SK-N-MC (cell line): ENCODE results near the gene PLEKHG1.

ENCODE experiments used
- EZH2 ChIP-seq: fragments of 200-600 bp; sonication (generic); IDR thresholded peaks from one replicate; pipeline ENCODE4 v1.6.1; 2017; ENCODE audit warnings: antibody characterized with exemption
- FOXP2 ChIP-seq: optimal IDR thresholded peaks from 2 replicates; pipeline ENCODE3; 2011; ENCODE audit warnings: mild to moderate bottlenecking, moderate library complexity; ENCODE audit not compliant: insufficient read depth; ENCODE audit errors: extremely low read length, control extremely low read depth
- POLR2AphosphoS5 ChIP-seq: IDR thresholded peaks from 2 replicates; pipeline ENCODE4 v1.6.1; 2012; ENCODE audit warnings: mild to moderate bottlenecking, low read depth, low read length, borderline replicate concordance

GRCh38 chr6:150598401-150598800 is 1.3 kb upstream of the PLEKHG1 start:
- TF ChIP-seq EZH2 (no peak), POLR2AphosphoS5 (no peak), FOXP2 (no peak)
